GM12801 (cell line): ENCODE measurements around the gene SNX25.

ENCODE experiments used
- TF ChIP-seq, protein P1 (sequence below): IDR thresholded peaks from one replicate; pipeline ENCODE4 v1.5.1; 2011; ENCODE audit warnings: control low read depth; ENCODE audit not compliant: insufficient read length; ENCODE audit errors: extremely low read depth

SNX25 gene

DNA sequence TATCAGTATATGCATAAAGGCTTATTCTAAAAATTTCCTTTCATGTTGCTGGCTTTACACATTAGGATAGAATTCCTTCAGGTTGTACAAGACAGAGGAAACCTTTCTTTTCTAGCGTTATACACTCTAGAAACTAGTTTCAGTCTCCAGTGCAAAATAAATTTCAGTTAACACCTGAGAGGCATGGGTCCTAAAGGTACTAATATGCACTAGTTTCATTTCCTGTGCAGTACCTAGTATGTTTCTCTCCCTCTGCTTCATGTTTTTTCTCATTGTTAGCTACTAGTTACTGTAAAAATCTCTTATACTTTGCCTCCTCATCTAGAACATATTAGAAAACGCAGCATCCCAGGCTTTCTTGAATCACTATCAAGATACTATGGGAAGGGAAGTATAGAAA lies 54.0 kb downstream of the SNX25 start:
- TF ChIP-seq, protein P1, sequence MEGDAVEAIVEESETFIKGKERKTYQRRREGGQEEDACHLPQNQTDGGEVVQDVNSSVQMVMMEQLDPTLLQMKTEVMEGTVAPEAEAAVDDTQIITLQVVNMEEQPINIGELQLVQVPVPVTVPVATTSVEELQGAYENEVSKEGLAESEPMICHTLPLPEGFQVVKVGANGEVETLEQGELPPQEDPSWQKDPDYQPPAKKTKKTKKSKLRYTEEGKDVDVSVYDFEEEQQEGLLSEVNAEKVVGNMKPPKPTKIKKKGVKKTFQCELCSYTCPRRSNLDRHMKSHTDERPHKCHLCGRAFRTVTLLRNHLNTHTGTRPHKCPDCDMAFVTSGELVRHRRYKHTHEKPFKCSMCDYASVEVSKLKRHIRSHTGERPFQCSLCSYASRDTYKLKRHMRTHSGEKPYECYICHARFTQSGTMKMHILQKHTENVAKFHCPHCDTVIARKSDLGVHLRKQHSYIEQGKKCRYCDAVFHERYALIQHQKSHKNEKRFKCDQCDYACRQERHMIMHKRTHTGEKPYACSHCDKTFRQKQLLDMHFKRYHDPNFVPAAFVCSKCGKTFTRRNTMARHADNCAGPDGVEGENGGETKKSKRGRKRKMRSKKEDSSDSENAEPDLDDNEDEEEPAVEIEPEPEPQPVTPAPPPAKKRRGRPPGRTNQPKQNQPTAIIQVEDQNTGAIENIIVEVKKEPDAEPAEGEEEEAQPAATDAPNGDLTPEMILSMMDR: no peak

DNA sequence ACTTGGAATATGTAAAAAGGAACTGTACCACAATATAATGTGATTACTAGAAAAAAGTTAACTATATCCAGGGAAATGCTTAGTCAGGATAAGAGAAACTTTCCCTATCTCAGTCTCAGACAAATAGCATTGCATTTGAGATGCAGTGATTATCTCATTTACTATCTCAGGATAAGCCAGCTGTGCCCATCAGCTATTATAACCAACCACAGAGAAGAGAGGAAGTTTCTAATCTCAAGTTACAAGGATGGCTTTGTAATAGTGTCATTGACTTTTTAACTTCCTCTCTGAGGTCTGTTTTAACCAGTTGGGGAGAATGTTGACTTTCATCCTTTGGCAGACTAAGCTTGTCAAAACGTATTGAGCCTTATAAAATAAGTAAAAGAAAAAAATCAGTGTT lies 56.5 kb downstream of the SNX25 start:
- TF ChIP-seq, protein P1: no peak

DNA sequence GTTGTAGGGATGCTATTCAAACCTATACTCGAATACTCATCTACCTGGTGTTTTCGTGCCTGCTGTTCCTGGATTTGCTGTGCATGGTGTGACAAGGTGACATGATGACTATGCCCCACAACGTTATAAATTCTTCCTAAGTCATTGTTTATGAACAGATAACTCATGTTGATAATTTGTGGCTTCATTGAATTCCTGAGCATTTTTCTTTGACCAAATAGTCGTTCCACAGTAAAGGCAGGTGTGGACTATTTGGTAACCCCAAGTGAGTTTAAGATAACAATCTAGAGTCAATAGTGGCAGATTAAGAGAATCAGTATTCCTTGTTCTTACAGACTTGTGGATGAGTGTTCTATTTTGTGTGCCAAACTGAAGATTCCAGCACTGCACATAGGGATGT lies 59.9 kb downstream of the SNX25 start:
- TF ChIP-seq, protein P1: no peak

DNA sequence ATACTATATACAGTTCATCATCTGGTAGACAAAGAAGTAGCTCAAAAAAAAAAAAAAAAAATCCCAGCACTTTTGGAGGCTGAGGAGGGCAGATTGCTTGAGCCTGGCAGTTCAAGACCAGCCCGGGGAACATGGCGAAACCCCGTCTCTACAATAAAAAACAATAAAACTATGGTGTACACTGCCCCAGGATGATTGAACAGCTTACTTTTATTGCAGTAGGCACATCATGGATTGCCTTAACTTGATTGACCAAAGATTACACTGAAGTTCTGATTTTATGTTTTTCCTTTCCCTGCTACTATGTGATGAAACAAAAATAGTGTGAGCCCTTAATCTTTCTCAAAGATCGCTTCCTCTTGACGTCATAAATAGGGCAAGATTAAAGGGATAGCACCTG lies 60.6 kb downstream of the SNX25 start:
- TF ChIP-seq, protein P1: no peak

DNA sequence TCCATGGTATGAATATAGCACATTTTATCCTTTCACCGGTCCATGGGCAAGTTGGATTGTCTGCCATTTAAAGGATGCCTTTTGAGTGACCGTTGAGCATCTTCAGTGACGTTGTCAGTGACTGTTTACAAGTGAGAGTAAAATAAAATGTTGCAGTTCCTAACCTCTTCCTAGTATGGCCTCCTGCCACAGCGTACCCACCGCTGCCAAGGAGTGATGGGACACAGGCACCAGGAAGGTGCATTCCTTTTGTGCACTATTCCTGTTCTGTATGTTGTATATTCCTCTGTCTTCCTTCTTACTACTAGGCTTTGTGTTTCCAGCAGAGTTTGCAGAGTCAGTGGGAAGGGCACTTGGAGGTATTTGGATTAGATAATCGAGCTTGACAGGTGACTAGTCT lies 61.5 kb downstream of the SNX25 start:
- TF ChIP-seq, protein P1: no peak

DNA sequence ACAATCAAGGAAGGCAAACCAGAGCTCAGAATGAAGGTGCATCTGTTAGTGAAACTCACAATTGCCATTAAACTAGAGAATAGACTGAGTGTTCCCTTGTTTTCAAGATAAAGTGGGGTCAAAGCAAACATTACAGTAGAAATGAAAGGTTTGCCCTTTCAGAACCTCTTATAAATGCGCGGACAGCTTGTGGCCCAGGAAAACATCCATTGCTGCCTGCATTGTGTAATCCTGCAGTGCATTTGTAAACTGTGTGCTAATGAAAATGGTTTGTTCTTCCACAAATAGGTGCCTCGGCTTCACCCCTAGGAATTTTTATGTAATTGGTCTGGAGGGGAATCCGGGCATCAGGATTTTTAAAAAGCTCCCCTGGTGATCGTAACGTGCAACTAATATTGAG lies 62.8 kb downstream of the SNX25 start:
- TF ChIP-seq, protein P1: no peak

DNA sequence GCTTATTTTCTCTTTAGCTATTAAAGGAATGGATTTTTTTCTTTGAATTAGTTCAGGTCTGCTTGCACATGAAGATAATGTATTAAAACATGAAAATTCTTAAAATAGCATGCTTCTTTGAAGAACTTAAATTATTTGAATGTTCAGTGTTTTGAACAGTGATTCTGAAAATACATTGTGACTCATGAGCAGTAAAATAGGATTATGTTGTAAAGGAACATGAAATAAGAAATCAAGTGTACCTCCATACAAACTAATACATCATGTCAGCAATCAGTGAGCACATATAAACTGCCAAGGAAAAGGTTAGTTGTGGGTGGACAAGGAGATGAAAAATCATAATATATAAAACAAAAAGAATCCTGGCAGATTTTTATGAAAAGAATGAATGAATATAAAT lies 66.1 kb downstream of the SNX25 start:
- TF ChIP-seq, protein P1: no peak

DNA sequence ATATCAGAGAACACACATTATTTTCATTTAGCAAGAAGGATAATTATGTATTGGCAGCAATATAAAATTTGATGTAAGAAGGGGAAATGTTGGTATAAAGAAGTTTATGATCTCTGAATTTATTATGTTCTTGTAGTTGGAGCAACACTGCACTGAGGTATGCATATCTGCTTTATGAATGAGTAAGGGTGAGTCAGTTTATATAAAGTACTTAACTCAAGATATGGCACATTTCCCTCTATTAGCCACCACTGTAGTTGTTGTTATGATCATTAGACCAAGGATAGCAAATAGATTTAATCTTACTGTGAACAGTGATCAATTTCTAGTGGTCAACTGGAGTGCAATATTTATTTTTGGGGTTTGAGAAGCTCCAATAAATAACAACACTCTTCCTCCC lies 66.6 kb downstream of the SNX25 start:
- TF ChIP-seq, protein P1: no peak
